ENCODE measurements around the gene TENM4.

TENM4 gene

DNA sequence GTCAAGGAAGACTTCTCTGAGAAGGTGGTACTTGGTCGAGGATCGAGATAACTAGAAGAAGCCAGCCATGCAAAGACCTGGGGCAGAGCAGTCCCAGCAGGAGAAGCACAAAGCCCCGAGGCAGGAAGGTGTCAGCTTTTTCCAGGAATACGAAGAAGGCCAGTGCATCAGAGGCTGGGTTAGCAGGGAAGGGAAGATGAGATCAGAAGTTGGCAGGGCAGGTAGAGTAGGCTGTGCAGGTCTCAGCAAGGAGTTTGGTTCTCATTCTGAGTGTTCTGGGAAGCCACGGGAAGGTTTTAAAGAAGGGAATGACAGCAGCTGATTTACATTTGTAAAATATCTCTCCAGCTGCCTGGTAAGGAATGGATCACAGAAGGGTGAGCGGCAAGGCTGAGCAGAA lies 111.3 kb downstream of the TENM4 start:
- H3K4me3 ChIP-seq (ENCODE audit: low read depth, low read length): no peak overlapping the region
- DNase-seq (ENCODE audit: low read depth): no peak
- TF ChIP-seq, protein P1, sequence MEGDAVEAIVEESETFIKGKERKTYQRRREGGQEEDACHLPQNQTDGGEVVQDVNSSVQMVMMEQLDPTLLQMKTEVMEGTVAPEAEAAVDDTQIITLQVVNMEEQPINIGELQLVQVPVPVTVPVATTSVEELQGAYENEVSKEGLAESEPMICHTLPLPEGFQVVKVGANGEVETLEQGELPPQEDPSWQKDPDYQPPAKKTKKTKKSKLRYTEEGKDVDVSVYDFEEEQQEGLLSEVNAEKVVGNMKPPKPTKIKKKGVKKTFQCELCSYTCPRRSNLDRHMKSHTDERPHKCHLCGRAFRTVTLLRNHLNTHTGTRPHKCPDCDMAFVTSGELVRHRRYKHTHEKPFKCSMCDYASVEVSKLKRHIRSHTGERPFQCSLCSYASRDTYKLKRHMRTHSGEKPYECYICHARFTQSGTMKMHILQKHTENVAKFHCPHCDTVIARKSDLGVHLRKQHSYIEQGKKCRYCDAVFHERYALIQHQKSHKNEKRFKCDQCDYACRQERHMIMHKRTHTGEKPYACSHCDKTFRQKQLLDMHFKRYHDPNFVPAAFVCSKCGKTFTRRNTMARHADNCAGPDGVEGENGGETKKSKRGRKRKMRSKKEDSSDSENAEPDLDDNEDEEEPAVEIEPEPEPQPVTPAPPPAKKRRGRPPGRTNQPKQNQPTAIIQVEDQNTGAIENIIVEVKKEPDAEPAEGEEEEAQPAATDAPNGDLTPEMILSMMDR (IDR thresholded peaks at IDR 0.05; ENCODE audit: low read depth, low read length, missing control alignments): no peak

DNA sequence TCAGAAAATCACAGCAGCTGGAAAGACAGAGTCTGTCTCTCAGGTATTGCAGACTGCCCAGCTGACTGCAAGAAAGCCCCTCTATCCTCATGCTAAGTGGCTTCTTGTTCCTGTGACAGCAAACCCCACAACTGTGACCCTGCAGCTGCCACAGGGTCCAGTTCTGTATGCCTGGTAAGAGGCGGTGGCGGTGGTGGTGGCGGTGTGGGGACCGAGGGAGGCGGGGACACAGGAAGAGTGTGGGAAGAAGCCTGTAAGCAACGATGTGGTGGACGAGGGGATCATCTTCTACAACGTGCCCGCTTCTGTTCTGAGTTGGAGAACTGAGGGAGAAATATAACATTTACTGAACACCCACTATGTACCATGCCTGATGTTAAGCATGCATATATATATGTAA lies 112.4 kb downstream of the TENM4 start:
- TF ChIP-seq, protein P1 (IDR thresholded peaks at IDR 0.05; ENCODE audit: low read depth, low read length, missing control alignments): no peak

DNA sequence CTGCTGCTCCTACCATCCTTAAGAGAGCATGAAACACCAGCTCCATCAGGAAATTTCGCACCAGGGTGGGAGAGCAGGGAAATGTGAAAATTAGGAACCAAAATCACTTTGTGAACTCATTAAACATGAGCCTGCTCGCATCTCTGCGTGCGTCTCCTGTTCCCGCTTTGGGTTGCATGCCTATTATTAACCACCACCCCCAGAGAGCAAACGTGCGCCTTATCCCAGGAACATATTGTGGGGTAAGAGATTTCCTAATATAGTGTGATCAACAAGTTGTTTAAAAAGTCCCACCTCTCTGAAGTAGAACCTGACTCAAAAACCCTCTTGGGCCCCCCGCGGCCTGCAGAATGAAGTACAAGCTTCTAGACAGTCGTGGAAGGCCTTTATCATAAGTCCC lies 115.0 kb downstream of the TENM4 start:
- TF ChIP-seq, protein P1 (IDR thresholded peaks at IDR 0.05; ENCODE audit: low read depth, low read length, missing control alignments): no peak
- DNase-seq (ENCODE audit: low read depth): no peak
- no peak overlapping the region for H3K4me3 ChIP-seq (ENCODE audit: low read depth, low read length)

More for the DNA sequence above, 112.4 kb downstream of the TENM4 start:
- DNase-seq (ENCODE audit: low read depth): no peak
- no peak overlapping the region for H3K4me3 ChIP-seq (ENCODE audit: low read depth, low read length)

DNA sequence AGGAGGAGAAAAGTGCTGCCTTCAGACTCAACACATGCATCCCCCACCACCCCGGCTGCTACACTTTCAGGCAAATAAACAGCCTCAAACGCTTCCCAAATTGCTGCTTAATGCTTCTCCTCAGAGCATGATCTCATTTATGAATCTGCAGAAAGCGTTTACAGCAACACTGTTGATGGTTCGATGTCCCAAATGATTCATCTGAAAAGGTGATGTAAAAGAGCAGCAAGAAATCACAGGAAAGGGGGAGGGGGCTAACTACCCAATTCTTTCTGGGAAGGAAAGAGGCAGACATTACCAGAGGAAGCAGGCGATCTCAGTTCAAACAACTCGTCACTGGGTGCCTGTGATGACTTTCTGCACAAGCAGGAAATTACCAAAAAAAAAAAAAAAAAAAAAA lies 119.6 kb downstream of the TENM4 start:
- H3K4me3 ChIP-seq (ENCODE audit: low read depth, low read length): no peak overlapping the region
- no peak for DNase-seq (ENCODE audit: low read depth)
- TF ChIP-seq, protein P1 (IDR thresholded peaks at IDR 0.05; ENCODE audit: low read depth, low read length, missing control alignments): no peak

DNA sequence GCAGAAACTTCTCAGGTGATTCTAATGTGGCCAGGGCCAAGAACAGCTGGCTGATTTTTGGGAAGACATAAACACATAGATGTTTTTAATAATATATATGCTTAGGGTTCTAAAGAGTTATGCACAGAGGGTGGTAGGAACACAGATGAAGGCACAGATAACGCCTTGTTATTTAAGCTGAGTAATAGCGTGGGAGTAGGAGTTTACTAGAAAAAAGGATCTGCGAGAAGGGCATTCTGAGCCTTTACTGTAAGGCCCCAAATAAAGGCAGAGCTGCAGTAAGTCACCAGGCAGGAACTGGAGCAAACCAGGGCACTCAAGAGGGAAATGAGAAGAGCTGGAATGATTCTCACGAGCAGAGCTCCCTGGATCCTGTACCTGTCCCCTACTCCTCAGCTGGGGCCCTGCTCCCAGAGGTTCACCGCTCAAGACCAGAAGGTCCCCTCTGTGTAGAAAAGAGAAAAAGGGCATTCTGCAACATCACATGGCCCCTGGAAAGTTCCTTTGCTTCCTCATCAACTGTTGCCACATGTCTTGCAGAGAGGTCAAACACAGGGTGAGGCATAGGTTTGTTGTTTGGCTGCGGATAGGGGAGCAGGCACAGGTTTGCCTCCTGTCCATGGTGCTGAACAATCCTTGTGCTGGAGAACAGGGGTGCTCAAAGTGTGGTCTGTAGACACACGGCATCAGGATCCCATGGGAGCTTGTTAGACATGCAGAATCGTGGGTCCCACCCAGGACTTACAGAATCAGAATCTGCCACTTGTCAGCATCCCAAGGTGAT lies 125.7 kb downstream of the TENM4 start:
- no peak for DNase-seq (ENCODE audit: low read depth)
- no peak overlapping the region for H3K4me3 ChIP-seq (ENCODE audit: low read depth, low read length)
- TF ChIP-seq, protein P1 (IDR thresholded peaks at IDR 0.05; ENCODE audit: low read depth, low read length, missing control alignments): no peak

DNA sequence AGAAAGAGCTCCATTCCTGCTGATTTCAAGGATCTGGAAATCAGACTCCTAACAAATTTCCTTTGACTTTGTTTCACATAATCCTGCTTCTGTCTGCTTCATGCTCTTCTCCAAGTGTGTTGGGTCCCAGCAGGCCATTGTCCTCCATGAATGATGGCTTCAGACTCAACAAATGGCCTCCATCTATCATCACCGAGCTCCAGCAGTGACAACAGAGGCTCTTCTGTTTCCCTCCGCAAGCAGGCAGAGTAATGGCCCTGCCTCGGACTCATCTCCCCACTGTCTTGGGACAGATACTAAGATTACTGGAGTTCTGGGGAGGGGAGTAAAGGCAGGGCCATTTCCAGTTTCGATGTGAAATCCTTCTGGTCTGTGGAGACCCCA lies 127.3 kb downstream of the TENM4 start:
- no peak for DNase-seq (ENCODE audit: low read depth)
- TF ChIP-seq, protein P1 (IDR thresholded peaks at IDR 0.05; ENCODE audit: low read depth, low read length, missing control alignments): no peak

More for the DNA sequence above, 127.3 kb downstream of the TENM4 start:
- H3K4me3 ChIP-seq (ENCODE audit: low read depth, low read length): no peak overlapping the region
